Glutamatergic neuron (in vitro differentiated cells): ENCODE measurements around the gene ALDH4A1. TPM values are rescaled to one million over a fixed set of nuclear protein-coding genes. Genes with fewer than 3 reads are reported as not detected.
"Not testable (repeated sequence)": the region's sequence is repeated elsewhere in the genome, so short reads cannot be mapped to it uniquely, and the experiment has no call there.

Experiments used
- DNase-seq: peaks from one replicate; pipeline ENCODE4 v3.0.0; 2022
- H3K27ac Mint-ChIP-seq: one replicate; pipeline ENCODE4 v1.8.0; 2020; ENCODE audit warnings: mild to moderate bottlenecking, mixed read lengths, inconsistent platforms; ENCODE audit not compliant: unreplicated experiment
- H3K27me3 Mint-ChIP-seq: one replicate; pipeline ENCODE4 v1.8.0; 2020; ENCODE audit warnings: mild to moderate bottlenecking, moderate library complexity, mixed read lengths, inconsistent platforms; ENCODE audit not compliant: unreplicated experiment
- H3K36me3 Mint-ChIP-seq: one replicate; pipeline ENCODE4 v1.8.0; 2020; ENCODE audit warnings: mild to moderate bottlenecking, mixed read lengths, inconsistent platforms; ENCODE audit not compliant: unreplicated experiment
- H3K4me1 Mint-ChIP-seq: one replicate; pipeline ENCODE4 v1.8.0; 2020; ENCODE audit warnings: mild to moderate bottlenecking, low read depth, mixed read lengths, inconsistent platforms; ENCODE audit not compliant: unreplicated experiment
- H3K4me3 Mint-ChIP-seq: one replicate; pipeline ENCODE4 v1.8.0; 2020; ENCODE audit warnings: mild to moderate bottlenecking, mixed read lengths, inconsistent platforms; ENCODE audit not compliant: unreplicated experiment
- H3K9me3 Mint-ChIP-seq: one replicate; pipeline ENCODE4 v1.8.0; 2020; ENCODE audit warnings: mild to moderate bottlenecking, moderate library complexity, mixed read lengths, inconsistent platforms; ENCODE audit not compliant: unreplicated experiment
- total RNA-seq: library from RNA; stranded (reverse); fragmentation: NEBNext Ultra II Directional; extraction: Animal tissue kit (Norgen Biotek cat#: 25700); gene quantifications from one replicate; pipeline ENCODE4 v1.2.1, GENCODE V29; 2021; ENCODE audit not compliant: unreplicated experiment
- TF ChIP-seq, protein P1 (sequence below): fragments of 200-600 bp; sonication (generic); IDR thresholded peaks from one replicate; pipeline ENCODE4 v1.5.0; 2021; ENCODE audit not compliant: partially characterized antibody, unreplicated experiment

Gene ALDH4A1
- total RNA-seq, 1 donor from 2014 or later: 28.9 TPM

DNA sequence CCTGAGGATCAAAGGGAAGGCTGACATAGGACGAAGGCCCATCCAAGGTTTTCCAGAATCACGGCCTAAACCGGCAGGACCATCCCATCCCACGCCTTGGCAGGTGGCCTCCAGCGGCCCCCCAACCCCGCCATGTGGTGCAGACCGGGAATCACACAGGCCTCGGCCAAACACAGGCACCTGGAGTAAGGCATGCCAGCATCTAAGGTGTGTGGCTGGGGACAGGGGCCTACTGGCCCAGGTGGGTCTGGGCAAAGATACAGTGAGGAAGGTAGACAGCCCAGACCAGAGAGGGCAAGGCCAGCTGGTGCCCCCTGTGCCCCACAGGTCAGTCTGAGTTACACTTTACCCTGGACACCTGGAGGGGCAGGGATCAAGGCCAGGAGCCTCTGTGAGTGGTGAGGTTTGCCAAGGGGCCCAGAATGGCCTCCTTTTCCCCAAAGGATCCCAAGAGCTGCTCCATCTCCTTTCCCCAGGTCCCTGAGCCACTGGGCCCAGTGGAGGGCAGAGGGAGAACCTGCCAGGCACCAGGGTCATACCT is 30.2 kb downstream of the ALDH4A1 start:
- no peaks in the 10 kb centered on the region for H3K36me3 Mint-ChIP-seq
- no peak overlapping the region for H3K27ac Mint-ChIP-seq
- no peaks in the 10 kb centered on the region for H3K4me1 Mint-ChIP-seq
- peaks cover 1% of the 10 kb centered on the region for H3K9me3 Mint-ChIP-seq
- H3K4me3 Mint-ChIP-seq: no peak overlapping the region
- no peak for DNase-seq
- H3K27me3 Mint-ChIP-seq: no peaks in the 10 kb centered on the region
- TF ChIP-seq, protein P1, sequence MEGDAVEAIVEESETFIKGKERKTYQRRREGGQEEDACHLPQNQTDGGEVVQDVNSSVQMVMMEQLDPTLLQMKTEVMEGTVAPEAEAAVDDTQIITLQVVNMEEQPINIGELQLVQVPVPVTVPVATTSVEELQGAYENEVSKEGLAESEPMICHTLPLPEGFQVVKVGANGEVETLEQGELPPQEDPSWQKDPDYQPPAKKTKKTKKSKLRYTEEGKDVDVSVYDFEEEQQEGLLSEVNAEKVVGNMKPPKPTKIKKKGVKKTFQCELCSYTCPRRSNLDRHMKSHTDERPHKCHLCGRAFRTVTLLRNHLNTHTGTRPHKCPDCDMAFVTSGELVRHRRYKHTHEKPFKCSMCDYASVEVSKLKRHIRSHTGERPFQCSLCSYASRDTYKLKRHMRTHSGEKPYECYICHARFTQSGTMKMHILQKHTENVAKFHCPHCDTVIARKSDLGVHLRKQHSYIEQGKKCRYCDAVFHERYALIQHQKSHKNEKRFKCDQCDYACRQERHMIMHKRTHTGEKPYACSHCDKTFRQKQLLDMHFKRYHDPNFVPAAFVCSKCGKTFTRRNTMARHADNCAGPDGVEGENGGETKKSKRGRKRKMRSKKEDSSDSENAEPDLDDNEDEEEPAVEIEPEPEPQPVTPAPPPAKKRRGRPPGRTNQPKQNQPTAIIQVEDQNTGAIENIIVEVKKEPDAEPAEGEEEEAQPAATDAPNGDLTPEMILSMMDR: no peak

DNA sequence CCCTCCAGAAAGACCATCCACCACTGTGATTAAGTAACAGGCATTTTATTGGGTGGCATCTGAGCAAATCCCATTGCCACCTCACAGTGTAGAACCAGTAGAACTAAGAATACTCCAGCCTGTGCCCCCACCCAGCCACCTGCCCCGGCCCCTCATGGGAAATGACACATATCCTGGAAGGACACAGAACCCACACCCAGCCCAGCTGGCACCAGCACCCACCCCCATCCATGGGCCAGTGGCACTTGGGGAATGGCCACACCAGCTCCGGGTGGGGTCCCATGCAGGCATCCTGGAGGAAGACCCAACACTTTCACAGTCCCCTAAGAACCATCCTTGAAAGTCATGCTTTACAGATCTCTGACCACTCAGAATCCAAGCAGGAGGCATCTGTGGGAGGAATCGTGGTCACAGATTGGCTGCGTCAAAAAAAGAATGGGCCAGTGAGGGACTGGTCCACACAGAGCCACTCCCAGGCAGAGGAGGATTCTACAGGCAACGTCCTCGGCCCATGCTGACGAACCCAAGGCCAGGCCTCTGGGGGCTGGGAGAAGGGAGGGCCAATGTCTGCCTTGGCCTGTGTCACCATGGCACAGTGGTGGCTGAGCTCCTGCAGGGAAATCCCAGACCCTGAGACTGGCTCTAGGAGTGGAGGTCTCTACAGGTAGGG is 30.8 kb downstream of the ALDH4A1 start:
- Mint-ChIP-seq H3K27ac (no peak overlapping the region), H3K9me3 (peaks cover 1% of the 10 kb centered on the region), H3K27me3 (no peaks in the 10 kb centered on the region), H3K4me3 (no peak overlapping the region), H3K36me3 (no peaks in the 10 kb centered on the region), H3K4me1 (no peaks in the 10 kb centered on the region)
- TF ChIP-seq, protein P1: no peak
- no peak for DNase-seq

DNA sequence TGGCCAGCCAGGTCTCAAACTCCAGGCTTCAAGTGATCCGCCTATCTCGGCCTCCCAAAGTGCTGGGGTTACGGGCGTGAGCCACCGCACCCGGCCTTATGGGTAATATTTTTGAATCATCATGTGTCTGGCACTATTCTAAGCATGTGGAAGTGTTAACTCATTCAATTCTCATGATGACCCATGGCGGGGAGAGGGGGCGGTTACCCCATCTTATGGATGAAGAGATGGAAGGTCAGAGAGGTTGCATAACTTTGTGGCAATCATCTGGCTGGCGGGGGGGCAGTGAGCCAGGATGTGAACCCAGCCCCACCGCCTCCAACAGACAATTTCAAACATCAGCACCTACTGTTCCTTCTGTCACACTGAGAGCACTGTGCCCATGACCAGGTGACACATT is 31.4 kb downstream of the ALDH4A1 start:
- Mint-ChIP-seq H3K4me1 (no peaks in the 10 kb centered on the region), H3K4me3 (no peak overlapping the region), H3K36me3 (no peaks in the 10 kb centered on the region), H3K27ac (no peak overlapping the region), H3K9me3 (peaks cover 1% of the 10 kb centered on the region), H3K27me3 (no peaks in the 10 kb centered on the region)
- TF ChIP-seq, protein P1: no peak
- no peak for DNase-seq

DNA sequence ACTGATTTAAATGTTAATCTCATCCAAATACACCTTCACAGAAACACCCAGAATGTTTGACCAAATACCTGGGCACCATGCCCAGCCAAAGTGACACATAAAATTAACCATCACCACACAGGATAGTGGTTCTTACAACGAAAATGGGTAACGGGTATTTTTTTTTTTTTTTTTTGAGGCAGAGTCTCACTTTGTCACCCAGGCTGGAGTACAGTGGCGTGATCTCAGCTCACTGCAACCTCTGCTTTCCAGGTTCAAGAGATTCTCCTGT is 31.8 kb downstream of the ALDH4A1 start:
- H3K4me3 Mint-ChIP-seq, DNase-seq, H3K9me3 Mint-ChIP-seq, H3K36me3 Mint-ChIP-seq, H3K27ac Mint-ChIP-seq, H3K4me1 Mint-ChIP-seq, H3K27me3 Mint-ChIP-seq: not testable (repeated sequence)

DNA sequence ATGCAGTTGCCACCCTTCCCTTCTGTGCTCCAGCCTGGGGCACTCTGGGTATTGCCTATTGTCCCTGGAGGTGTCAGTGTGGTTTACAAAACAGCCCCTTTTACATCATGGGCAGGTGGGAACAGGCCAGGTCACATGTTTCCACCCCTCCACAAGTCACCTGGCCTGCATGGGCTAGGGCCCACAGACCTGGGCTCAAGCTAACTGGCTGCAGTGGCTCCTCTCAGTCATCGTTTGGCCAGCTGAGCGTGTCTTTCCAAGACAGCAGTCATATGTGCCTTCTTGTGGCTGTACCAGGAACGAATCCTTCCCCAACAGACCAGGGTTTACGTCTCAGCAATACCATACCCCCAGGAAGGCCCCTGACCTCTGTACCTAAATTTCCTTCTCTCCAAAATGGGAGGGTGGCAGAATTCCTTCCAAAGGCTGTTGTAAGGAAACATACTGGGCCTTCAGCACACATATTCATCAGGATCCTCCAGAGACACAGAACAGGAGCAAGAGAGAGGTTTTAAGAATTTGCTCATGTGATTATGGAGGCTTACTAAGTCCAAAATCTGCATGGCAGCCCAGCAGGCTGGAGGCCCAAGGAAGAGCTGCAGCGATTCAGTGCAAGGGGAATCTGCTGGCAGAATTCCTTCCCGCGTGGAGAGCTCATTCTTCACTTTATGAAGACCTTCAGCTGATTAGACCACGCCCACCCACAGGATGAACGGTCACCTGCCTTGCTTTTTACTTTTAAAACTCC is 32.3 kb downstream of the ALDH4A1 start:
- H3K9me3 Mint-ChIP-seq: peaks cover 1% of the 10 kb centered on the region
- TF ChIP-seq, protein P1: no peak
- H3K27me3 Mint-ChIP-seq: no peaks in the 10 kb centered on the region
- no peaks in the 10 kb centered on the region for H3K36me3 Mint-ChIP-seq
- no peak overlapping the region for H3K4me3 Mint-ChIP-seq
- no peaks in the 10 kb centered on the region for H3K4me1 Mint-ChIP-seq
- H3K27ac Mint-ChIP-seq: no peak overlapping the region
- no peak for DNase-seq
